Measurements from ENCODE around the gene DTNBP1.

DTNBP1 gene

GRCh38 chr6:15582499-15582898 lies 80.3 kb downstream of the DTNBP1 start:
- no peak for DNase-seq

- no peak for DNase-seq
These were observed 81.1 kb downstream of the DTNBP1 start for GRCh38 chr6:15581751-15582150.

- no peak for DNase-seq
These were observed 82.5 kb downstream of the DTNBP1 start for GRCh38 chr6:15580326-15580725.

- DNase-seq, result no peak
These were observed 84.0 kb downstream of the DTNBP1 start for GRCh38 chr6:15578716-15579391.

GRCh38 chr6:15577550-15578171 lies 85.2 kb downstream of the DTNBP1 start:
- DNase-seq, result no peak

- DNase-seq, result no peak
These were observed 85.7 kb downstream of the DTNBP1 start for GRCh38 chr6:15577106-15577505.

- no peak for DNase-seq
These were observed 87.3 kb downstream of the DTNBP1 start for GRCh38 chr6:15575357-15576033.

- no peak for DNase-seq
These were observed 88.3 kb downstream of the DTNBP1 start for GRCh38 chr6:15574486-15574885.

GRCh38 chr6:15574023-15574422 lies 88.8 kb downstream of the DTNBP1 start:
- DNase-seq, result no peak

- no peak for DNase-seq
These were observed 89.4 kb downstream of the DTNBP1 start for GRCh38 chr6:15573384-15573783.

- no peak for DNase-seq
These were observed 90.4 kb downstream of the DTNBP1 start for GRCh38 chr6:15572296-15573016.

GRCh38 chr6:15570171-15570570 lies 92.7 kb downstream of the DTNBP1 start:
- DNase-seq, result no peak

GRCh38 chr6:15569035-15569995 lies 93.5 kb downstream of the DTNBP1 start:
- no peak for DNase-seq

GRCh38 chr6:15562977-15563376 lies 99.9 kb downstream of the DTNBP1 start:
- no peak for DNase-seq

- DNase-seq, result no peak
These were observed 101.2 kb downstream of the DTNBP1 start for GRCh38 chr6:15561447-15562199.

GRCh38 chr6:15560713-15561112 lies 102.1 kb downstream of the DTNBP1 start:
- DNase-seq, result no peak

- DNase-seq, result no peak
These were observed 105.7 kb downstream of the DTNBP1 start for GRCh38 chr6:15557174-15557573.

GRCh38 chr6:15556711-15557110 lies 106.1 kb downstream of the DTNBP1 start:
- no peak for DNase-seq

- no peak for DNase-seq
These were observed 107.5 kb downstream of the DTNBP1 start for GRCh38 chr6:15555101-15556038.

- no peak for DNase-seq
These were observed 108.1 kb downstream of the DTNBP1 start for GRCh38 chr6:15554728-15555100.

Measured in activated CD4-positive, alpha-beta T cell treated with anti-CD3 and anti-CD28 coated beads, Interleukin-2, amount 50 U/mL, for 4 hours (primary cell).